HepG2 (cell line): ENCODE data around the gene MTSS2. TPM values are rescaled to one million over a fixed set of nuclear protein-coding genes. Genes with fewer than 3 reads are reported as not detected.

ENCODE experiments used
- ATM ChIP-seq: fragments of 450-650 bp; IDR thresholded peaks from 2 replicates; pipeline ENCODE4 v1.7.1; 2017; ENCODE audit warnings: mild to moderate bottlenecking, borderline replicate concordance
- CBX1 ChIP-seq: IDR thresholded peaks from one replicate; pipeline ENCODE4 v1.6.1; 2016; ENCODE audit warnings: antibody characterized with exemption, low read depth
- EHMT2 ChIP-seq: fragments of 200-600 bp; sonication (generic); IDR thresholded peaks from 2 replicates; pipeline ENCODE4 v1.7.0; 2017; ENCODE audit warnings: antibody characterized with exemption, low read depth, low read length, borderline replicate concordance
- ETV5 ChIP-seq: IDR thresholded peaks from 2 replicates; pipeline ENCODE4 v1.6.1; 2018; ENCODE audit warnings: missing biosample characterization, missing genetic modification reagents, inconsistent platforms, borderline replicate concordance
- HBP1 ChIP-seq: IDR thresholded peaks from 2 replicates; pipeline ENCODE4 v1.6.1; 2016; ENCODE audit warnings: low read depth, control low read depth
- HMGXB4 ChIP-seq, 2 experiments: sonication (generic) in 1 of 2; formaldehyde crosslinking in 1 of 2; IDR thresholded peaks; 2 replicates each; pipeline versions ENCODE4 v1.4.0 to v1.6.1; 2018 to 2020; ENCODE audit warnings: missing genetic modification reagents in 2 of 2, borderline replicate concordance in 1 of 2, low read depth in 1 of 2, mild to moderate bottlenecking in 1 of 2, missing biosample characterization in 1 of 2
- IKZF1 ChIP-seq: fragments of 450-650 bp; IDR thresholded peaks from 2 replicates; pipeline ENCODE4 v1.7.1; 2016
- KLF13 ChIP-seq: sonication (generic); formaldehyde crosslinking; IDR thresholded peaks from 2 replicates; pipeline ENCODE4 v1.4.0; 2020; ENCODE audit warnings: mild to moderate bottlenecking, missing genetic modification reagents
- MEIS2 ChIP-seq: sonication (generic); formaldehyde crosslinking; IDR thresholded peaks from 2 replicates; pipeline ENCODE4 v1.9.0; 2021; ENCODE audit warnings: mild to moderate bottlenecking, missing genetic modification reagents
- MTA3 ChIP-seq: sonication (generic); formaldehyde crosslinking; IDR thresholded peaks from 2 replicates; pipeline ENCODE4 v1.4.0; 2020; ENCODE audit warnings: missing genetic modification reagents
- MTF2 ChIP-seq: sonication (generic); formaldehyde crosslinking; IDR thresholded peaks from 2 replicates; pipeline ENCODE4 v1.5.0; 2020; ENCODE audit warnings: missing genetic modification reagents, borderline replicate concordance
- NBN ChIP-seq: fragments of 450-650 bp; conservative IDR thresholded peaks from 2 replicates; pipeline ENCODE4 v1.6.1; 2017
- TSC22D2 ChIP-seq: sonication (generic); formaldehyde crosslinking; IDR thresholded peaks from 2 replicates; pipeline ENCODE4 v1.5.1; 2020; ENCODE audit warnings: missing genetic modification reagents, mild to moderate bottlenecking, borderline replicate concordance
- USF2 ChIP-seq, 2 experiments: sonication (generic) in 1 of 2; formaldehyde crosslinking in 1 of 2; IDR thresholded peaks; 2 replicates each; pipeline versions ENCODE4 v1.5.1 to v1.6.1; 2011 to 2020; ENCODE audit warnings: borderline replicate concordance in 1 of 2, low read depth in 1 of 2, low read length in 1 of 2, mild to moderate bottlenecking in 1 of 2, missing genetic modification reagents in 1 of 2, moderate library complexity in 1 of 2
- YEATS2 ChIP-seq: sonication (generic); formaldehyde crosslinking; IDR thresholded peaks from 2 replicates; pipeline ENCODE4 v1.4.0; 2020; ENCODE audit warnings: missing genetic modification reagents, borderline replicate concordance
- ZBTB1 ChIP-seq: sonication (generic); formaldehyde crosslinking; IDR thresholded peaks from 2 replicates; pipeline ENCODE4 v1.4.0; 2020; ENCODE audit warnings: missing genetic modification reagents, borderline replicate concordance
- ZBTB46 ChIP-seq: sonication (generic); formaldehyde crosslinking; IDR thresholded peaks from 2 replicates; pipeline ENCODE4 v1.4.0; 2020; ENCODE audit warnings: mild to moderate bottlenecking, missing genetic modification reagents, borderline replicate concordance
- ZFYVE20 ChIP-seq: sonication (generic); formaldehyde crosslinking; IDR thresholded peaks from 2 replicates; pipeline ENCODE4 v1.8.0; 2023; ENCODE audit warnings: low read depth, mild to moderate bottlenecking, moderate library complexity, missing genetic modification reagents, borderline replicate concordance
- ZMAT5 ChIP-seq: sonication (generic); formaldehyde crosslinking; IDR thresholded peaks from 2 replicates; pipeline ENCODE4 v1.5.0; 2020; ENCODE audit warnings: mild to moderate bottlenecking, low read depth, missing genetic modification reagents, borderline replicate concordance
- ZNF564 ChIP-seq: sonication (generic); formaldehyde crosslinking; IDR thresholded peaks from 2 replicates; pipeline ENCODE4 v1.8.1; 2023; ENCODE audit warnings: mild to moderate bottlenecking, missing genetic modification reagents
- ZNF761 ChIP-seq: sonication (generic); formaldehyde crosslinking; conservative IDR thresholded peaks from 2 replicates; pipeline ENCODE4 v1.4.0; 2020; ENCODE audit warnings: mild to moderate bottlenecking, missing genetic modification reagents
- polyA plus RNA-seq, 8 experiments: library from polyadenylated mRNA; depleted of rRNA in 3 of 8; stranded (reverse) in 7 of 8; unstranded in 1 of 8; fragments of >200 nt; fragmentation: Illumina TruSeq in 4 of 8; extraction: Trizol in 4 of 8; gene quantifications; 2 replicates each; pipeline versions ENCODE4 v1.2.1 to v1.2.3, GENCODE V29; 2011 to 2016; ENCODE audit warnings: low read depth in 4 of 8, missing spikeins in 1 of 8, mixed read lengths in 1 of 8; ENCODE audit not compliant: insufficient read depth in 1 of 8
- total RNA-seq, 5 experiments: library from RNA; depleted of rRNA; stranded (reverse); fragments of >200 nt; fragmentation: Illumina TruSeq; extraction: Trizol; gene quantifications; 2 replicates each; pipeline ENCODE4 v1.2.3, GENCODE V29; 2016; ENCODE audit warnings: low read depth in 1 of 5

The MTSS2 gene
- total and polyA plus RNA-seq, 2 of the 13 experiments (the other 11 are each of a cell fraction or from before 2014, with no cell fraction given) = 132 to 242 TPM

- 0 out of 2 replicates have a peak, but pooled peaks have one; percentile 17 for TF ChIP-seq ZBTB46 (CRISPR knock-in tag)
- peak; percentile 21 for TF ChIP-seq CBX1
- no peak for TF ChIP-seq MTA3
- no peak for TF ChIP-seq KLF13
- TF ChIP-seq ZNF564 (CRISPR knock-in tag) = no peak
- TF ChIP-seq ZMAT5 = no peak
- no peak for TF ChIP-seq ATM
- TF ChIP-seq MTF2 (CRISPR knock-in tag) = no peak
- no peak; the same call in none of the 2 replicates for TF ChIP-seq ZNF761 (CRISPR knock-in tag)
- TF ChIP-seq ZFYVE20 (CRISPR knock-in tag) = no peak
- peak; percentile 58 for TF ChIP-seq YEATS2 (CRISPR knock-in tag)
- TF ChIP-seq IKZF1 = no peak
- peak; percentile 40; the same call in 1 of the 2 replicates for TF ChIP-seq HBP1
- TF ChIP-seq MEIS2 = no peak; the same call in none of the 2 replicates
- no peak for TF ChIP-seq TSC22D2 (CRISPR knock-in tag)
- no peak for TF ChIP-seq EHMT2
- 0 out of 2 replicates have a peak, but pooled peaks have one; percentile 69 for TF ChIP-seq ZBTB1 (CRISPR knock-in tag)
- peak; percentile 92 for TF ChIP-seq ETV5 (CRISPR knock-in tag)
- TF ChIP-seq USF2 (IDR thresholded peaks at IDR 0.05; ENCODE audit: low read depth, low read length) = no peak; the same call in 1 of the 2 replicates
- TF ChIP-seq USF2 (CRISPR knock-in tag; IDR thresholded peaks at IDR 0.05; ENCODE audit: borderline replicate concordance) = no peak
- TF ChIP-seq NBN = no peak
- peak; percentile 15 to 56 for TF ChIP-seq HMGXB4 (CRISPR knock-in tag; IDR thresholded peaks at IDR 0.05; ENCODE audit: borderline replicate concordance in 1 of 2, low read depth in 1 of 2)
These were observed 38.5 kb upstream of the MTSS2 start (continued) for GRCh38 chr16:70724146-70725023.
